NCI-H1436 (cell line): ENCODE results near the gene MTMR1.

Experiments
- DNase-seq: peaks from one replicate; lab custom pipeline; 2025; lab: John Stamatoyannopoulos, UW

Gene MTMR1

GRCh38 chrX:150762258-150763165 is 69.3 kb downstream of the MTMR1 start:
- no peak for DNase-seq

GRCh38 chrX:150763303-150763797 is 70.2 kb downstream of the MTMR1 start:
- DNase-seq = no peak

GRCh38 chrX:150763810-150764209 is 70.6 kb downstream of the MTMR1 start:
- no peak for DNase-seq

GRCh38 chrX:150765237-150765636 is 72.0 kb downstream of the MTMR1 start:
- no peak for DNase-seq

- DNase-seq = no peak
Measured at GRCh38 chrX:150765782-150766350, 72.7 kb downstream of the MTMR1 start.

- DNase-seq = no peak
Measured at GRCh38 chrX:150766351-150767044, 73.3 kb downstream of the MTMR1 start.

GRCh38 chrX:150767045-150767395 is 73.8 kb downstream of the MTMR1 start:
- no peak for DNase-seq

GRCh38 chrX:150767475-150768131 is 74.4 kb downstream of the MTMR1 start:
- no peak for DNase-seq

- DNase-seq = no peak
Measured at GRCh38 chrX:150768132-150768485, 74.9 kb downstream of the MTMR1 start.

- no peak for DNase-seq
Measured at GRCh38 chrX:150768580-150769190, 75.5 kb downstream of the MTMR1 start.

GRCh38 chrX:150769408-150769807 is 76.2 kb downstream of the MTMR1 start:
- no peak for DNase-seq

GRCh38 chrX:150770623-150771022 is 77.4 kb downstream of the MTMR1 start:
- no peak for DNase-seq

GRCh38 chrX:150771116-150771515 is 77.9 kb downstream of the MTMR1 start:
- no peak for DNase-seq

- peak; percentile 58 for DNase-seq
Measured at GRCh38 chrX:150772150-150772970, 79.2 kb downstream of the MTMR1 start.

- no peak for DNase-seq
Measured at GRCh38 chrX:150773117-150773516, 79.9 kb downstream of the MTMR1 start.

GRCh38 chrX:150773634-150774033 is 80.4 kb downstream of the MTMR1 start:
- no peak for DNase-seq

GRCh38 chrX:150774798-150775568 is 81.8 kb downstream of the MTMR1 start:
- no peak for DNase-seq

- DNase-seq = no peak
Measured at GRCh38 chrX:150775569-150776350, 82.6 kb downstream of the MTMR1 start.

- no peak for DNase-seq
Measured at GRCh38 chrX:150777328-150777992, 84.3 kb downstream of the MTMR1 start.
